Measurements from ENCODE around the gene LMBRD2.
"Not testable (repeated sequence)": the region's sequence is repeated elsewhere in the genome, so short reads cannot be mapped to it uniquely, and the experiment has no call there.

The LMBRD2 gene

DNA sequence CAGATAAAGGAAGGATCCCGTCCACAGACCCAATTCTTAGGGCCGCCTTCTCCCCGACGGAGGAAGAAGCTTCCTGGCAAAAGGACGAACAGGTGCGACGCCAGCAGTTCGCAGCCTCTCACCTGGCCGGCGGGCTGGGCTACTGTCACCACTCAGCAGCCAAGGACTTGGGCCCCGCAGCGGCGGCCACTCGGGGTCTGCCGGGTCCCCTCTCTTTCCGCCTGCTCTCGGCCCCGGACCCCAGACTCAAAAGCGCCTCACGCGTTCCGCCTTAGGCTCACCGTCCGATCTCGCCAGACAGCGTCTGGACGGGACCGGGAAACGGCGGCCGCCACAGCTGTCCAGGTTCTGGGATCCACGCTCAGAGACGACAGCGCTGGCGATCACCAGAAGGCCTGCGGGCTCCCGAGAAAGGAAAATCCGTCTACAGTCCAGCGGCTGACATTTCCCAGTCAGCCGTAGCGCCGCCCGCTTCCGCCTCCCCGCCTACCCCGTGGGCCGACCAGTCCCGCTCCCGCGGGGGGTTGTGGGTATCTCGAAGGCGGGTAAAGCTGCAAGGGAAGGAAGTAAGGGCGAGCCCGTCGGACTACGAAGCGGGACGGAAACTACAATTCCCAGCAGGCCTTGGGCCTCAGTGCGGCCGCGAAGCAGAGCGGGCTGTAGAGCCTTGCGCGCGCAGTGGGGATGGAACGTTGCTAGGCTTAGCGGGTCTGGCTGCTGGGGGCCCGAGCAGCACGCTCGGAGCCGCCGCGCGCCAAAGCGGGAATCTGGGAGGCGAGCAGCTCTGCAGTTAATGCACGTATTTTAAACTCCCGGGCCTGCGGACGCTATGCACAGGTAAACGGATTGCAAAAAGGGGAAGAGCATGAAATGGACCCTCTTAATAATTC lies at the start of gene LMBRD2, which contains the start of gene SKP2:
LMBRD2 (minus strand) TSS at position 454 of the 890 bp plus-strand sequence. CDS start 8,538 bp downstream, outside the sequence.
SKP2 (plus strand) TSS at position 678 of the 890 bp plus-strand sequence; CDS start at position 830, 152 bp downstream.
- DNase-seq = peak; percentile 95

DNA sequence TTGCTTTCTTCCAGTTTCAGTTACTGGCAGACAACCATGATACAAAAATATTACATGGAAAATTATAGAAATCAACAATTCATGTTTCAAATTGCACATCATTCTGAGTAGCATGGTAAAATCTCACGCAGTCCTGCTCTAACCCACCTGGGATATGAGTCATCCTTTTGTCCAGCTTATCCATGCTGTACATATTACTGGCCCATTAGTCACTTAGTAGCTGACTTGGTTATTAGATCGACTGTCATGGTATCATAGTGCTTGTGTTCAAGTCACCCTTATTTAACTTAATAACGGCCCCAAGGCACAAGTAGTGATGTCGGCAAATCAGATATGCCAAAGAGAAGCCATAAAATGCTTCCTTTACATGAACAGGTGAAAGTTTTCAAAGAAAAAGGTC lies 48.8 kb upstream of the LMBRD2 start:
- no peak for DNase-seq

DNA sequence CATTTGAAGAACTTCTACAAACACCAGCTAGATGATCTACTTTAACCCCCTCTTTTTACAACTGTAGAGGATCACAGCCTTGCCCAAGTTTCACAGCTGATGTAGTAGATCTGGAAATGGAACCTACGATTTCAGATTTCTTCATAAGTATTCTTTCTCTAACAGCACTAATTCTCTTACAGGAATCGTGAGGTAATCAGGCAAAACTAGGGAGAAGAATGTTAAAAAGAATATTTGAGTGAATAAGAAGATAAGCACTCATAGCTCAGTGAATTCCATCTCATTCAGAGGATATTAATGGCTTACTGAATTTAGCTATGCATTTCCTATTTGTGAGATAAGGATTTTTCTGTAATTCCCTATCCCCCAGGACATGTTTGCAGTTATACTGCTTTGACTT lies 47.9 kb upstream of the LMBRD2 start:
- DNase-seq = no peak

DNA sequence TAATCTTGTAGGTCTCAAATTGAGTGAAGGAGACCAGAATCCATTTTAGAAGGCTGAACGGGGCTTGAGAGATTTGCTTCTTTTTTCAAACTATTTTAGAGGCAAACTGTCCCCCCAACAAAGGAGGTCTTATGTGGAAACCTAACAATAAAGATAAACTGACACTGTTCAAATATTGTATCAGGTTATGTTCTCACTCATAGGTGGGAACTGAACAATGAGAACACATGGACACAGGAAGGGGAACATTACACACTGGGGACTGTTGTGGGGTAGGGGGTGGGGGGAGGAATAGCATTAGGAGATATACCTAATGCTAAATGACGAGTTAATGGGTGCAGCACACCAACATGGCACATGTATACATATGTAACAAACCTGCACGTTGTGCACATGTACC lies 47.1 kb upstream of the LMBRD2 start:
- not testable (repeated sequence) for DNase-seq

DNA sequence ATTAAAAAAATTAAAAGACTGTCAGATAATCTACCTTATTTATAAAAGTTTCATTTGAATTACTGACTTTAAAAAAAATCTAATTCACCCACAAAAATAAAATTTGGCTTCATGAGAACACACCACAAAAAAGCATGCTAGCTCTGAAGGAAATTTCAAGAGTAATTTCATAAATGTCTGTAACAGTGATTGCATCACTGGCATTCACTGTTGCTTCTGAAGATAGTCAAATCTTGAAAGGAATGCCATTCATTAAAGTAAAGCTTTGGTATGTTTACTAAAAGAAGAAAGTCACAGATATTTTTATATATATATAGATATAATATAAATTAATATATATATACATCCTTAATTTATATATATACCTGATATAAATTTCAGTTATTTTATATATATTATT lies 46.6 kb upstream of the LMBRD2 start:
- no peak for DNase-seq

DNA sequence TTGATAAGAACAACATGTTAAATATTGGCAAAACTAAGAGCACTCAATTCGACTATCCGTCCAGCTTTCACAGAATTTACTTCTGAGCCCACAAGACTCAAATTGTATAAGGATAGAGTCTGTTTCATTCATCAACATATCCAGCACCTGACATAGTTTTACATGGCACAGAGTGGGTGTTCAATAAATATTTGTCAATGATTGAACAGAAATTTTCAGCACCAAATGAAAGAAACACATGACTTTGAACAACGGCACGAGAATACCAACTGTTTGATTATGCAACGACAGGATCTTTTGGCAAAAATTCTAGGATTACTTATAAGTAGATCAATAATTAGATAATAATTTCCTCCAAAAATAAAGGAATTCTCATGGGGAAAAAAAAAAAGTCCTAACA lies 42.1 kb upstream of the LMBRD2 start:
- DNase-seq = no peak

DNA sequence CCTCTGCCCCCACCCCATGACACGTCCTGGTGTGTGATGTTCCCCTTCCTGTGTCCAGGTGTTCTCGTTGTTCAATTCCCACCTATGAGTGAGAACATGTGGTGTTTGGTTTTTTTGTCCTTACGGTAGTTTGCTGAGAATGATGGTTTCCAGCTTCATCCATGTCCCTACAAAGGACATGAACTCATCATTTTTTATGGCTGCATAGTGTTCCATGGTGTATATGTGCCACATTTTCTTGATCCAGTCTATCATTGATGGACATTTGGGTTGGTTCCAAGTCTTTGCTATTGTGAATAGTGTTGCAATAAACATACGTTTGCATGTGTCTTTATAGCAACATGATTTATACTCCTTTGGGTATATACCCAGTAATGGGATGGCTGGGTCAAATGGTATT lies 32.7 kb upstream of the LMBRD2 start:
- DNase-seq = not testable (repeated sequence)

DNA sequence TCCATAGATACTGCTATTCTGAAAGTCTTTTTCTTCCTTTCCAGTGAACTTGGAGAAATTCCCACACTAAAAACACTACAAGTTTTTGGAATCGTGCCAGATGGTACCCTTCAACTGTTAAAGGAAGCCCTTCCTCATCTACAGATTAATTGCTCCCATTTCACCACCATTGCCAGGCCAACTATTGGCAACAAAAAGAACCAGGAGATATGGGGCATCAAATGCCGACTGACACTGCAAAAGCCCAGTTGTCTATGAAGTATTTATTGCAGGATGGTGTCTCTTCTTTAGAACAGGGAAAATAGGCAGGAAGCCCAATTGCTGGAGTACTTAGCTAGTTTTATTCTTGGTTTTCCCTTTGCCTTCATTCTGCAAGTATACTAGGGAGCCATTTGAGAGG lies 30.1 kb upstream of the LMBRD2 start:
- no peak for DNase-seq

DNA sequence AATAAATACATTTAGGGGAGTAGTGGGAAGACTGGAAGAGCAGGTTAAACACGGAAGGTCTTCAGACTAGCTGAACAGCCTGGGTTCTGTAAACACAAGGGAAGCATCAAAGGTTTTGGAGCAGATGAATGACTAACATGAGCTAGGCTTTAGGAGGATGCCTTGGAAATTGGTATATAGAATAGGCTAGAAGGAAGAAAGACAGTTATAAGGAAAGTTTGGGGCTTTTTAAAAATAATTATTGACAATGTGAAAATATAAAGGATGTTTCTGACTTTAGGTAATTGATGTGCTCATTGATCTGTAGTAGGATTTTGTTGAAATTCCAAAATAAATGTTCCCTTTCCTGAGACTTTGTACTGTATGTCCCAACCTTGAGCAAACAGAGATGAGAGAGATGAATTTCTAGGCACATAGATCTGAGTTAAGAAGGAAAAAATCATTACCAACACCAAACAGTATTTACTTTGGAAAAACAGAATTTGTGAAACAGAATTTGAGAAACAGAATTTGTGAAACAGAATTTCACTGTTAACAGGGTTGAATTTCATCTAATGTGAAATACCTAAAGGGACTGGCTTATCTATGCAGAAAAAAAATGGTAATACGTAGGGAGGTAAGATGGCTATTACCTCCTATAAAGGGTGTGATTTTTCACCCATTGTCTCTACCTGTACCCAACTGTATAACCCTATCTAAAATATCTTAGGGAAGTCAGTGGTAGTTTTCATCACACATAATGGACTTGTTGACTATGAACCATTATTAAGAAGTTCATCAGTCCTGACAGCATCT lies 29.1 kb upstream of the LMBRD2 start:
- no peak for DNase-seq

DNA sequence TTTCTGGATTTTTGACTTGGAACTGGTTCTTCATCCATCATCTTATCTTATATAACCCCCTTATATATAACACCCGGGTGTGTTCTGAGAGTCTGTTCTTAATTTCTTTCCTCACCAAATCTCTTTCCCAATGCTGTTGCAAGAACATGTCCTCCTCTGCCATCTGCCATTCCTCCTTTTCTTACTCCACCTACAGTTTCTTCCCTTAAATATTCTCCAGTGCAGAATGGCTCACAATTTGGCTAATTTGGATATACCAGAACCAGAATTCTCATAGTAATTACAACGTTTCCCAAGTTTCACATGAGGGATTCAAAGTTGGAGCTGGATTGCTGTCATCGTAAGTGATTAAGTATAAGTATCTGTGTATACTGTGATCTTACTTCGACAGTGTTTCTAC lies 28.3 kb upstream of the LMBRD2 start:
- DNase-seq = no peak

DNA sequence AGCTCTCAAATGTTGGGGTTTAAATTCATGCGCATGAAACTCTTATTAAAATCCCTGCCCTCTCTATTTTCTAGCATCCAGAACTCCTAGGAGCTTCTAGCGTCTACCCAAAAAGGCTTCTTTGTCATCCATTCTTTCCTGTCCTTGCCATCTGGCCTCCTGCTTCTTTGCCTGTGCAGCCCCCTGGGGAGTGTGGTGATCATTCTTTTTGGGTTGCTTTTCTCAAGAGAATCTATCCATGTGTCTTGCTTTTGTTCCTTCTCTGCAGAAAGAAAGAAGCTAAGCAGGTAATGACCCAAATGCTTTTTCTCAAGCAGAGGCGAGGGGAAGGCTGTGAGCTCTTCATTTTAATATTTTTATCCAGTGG lies 26.8 kb upstream of the LMBRD2 start:
- DNase-seq = no peak

DNA sequence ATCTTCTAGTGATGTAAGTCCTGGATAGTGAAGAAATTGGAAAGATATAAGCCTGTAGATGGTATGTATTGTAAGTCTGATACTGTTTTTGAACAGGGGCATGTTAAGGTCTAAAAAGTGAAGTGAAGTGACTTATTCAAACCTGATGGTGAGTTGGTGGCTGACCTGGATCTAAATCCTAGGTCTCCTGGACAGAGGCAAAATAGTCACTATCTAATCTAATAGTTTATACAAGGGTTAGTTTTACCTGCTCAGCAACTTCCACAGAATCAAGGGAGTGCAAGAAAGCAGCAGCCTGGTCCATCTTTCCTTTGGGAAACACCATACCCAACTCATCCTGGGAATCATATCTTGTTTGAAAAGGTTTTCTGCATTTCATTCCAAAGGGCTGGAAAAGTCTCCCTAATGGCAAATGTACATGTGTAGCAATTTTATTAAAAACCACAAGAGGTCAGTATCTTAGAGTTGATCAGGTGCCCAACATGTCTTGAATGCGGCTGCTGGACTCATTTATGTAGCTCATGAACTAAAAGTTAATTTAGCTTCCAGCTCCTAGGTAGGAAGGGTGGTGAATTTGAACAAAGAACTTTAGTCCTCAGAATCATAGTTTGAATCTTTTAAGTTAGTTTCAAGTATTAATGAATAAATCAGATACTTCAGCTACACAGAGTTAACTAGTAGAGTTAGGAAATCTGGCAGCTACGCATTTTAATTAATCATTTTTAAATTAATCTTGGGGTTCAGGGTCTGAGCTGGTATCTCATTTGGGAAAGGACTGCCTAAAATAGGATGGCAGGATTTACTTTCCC lies 26.2 kb upstream of the LMBRD2 start:
- no peak for DNase-seq

DNA sequence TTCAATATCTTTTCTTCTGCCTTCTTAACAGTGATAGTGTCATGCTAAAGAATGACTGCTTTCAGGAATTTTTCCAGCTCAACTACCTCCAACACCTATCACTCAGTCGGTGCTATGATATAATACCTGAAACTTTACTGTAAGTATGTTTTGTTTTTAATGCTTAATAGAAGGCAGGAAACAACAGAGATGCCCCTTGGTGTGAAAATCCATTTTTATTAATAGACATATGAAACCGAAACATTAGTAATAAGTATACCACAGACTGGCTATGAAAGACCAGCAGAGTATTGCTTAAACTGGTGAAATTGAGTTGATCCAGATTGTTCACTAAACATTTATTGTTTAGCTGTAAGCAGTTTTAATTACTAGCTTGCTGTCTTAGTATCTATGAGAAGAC lies 25.5 kb upstream of the LMBRD2 start:
- no peak for DNase-seq

DNA sequence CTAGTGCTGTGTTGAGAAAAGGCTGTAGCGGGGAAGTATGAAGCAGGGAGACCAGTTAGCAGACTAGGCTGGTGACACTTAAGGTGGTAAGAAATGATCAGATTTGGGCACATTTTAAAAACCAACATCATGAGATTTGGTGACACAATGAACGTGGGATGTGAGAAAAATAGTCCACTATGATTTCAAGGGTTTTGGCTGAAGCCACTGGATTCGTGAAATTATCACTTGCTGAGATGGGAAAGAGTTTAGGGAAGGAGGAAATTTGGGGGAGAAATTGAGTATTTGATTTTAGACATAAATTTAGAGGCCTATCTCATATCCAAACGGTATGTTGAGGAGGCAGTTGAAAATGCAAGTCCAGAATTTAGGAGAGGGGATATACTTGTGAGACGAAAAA lies 23.4 kb upstream of the LMBRD2 start:
- DNase-seq = no peak

DNA sequence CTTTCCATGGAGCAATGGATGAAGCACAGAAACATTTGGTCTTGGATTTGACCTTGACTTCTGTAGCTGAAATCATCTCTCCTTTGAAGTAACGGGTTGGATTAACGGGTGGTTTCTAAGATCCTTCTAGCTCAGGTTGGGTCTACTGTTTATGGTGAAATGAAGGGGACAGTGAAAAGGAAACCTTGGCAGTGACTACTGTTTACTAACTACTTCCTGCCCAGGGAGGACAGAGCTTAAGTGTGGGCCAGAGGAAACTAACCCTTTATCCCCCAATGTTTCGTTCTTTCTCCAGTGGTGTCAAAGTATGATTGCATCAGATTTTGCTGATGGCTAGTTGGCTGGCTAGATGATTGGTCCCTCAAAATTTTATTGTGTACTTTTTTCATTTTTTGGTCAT lies 22.4 kb upstream of the LMBRD2 start:
- no peak for DNase-seq

DNA sequence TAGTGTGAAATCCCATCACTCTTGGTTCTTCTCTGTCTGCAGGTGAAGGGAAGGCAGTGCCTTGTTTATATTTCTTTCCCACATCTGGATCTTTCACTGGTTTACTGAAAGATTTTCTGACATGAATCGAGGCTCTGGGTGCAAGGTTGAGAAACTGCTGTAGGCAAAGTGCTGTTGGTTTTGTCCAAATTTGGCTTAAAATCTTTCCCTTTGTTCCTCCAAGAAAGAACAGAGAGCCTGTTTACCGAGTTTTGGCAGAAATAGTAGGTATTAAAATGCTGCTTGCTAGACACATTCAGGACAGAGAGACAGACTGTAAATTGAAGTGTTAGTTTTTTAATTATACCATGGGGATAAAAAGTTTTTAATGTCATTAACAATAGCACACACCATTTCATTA lies 21.7 kb upstream of the LMBRD2 start:
- DNase-seq = no peak

DNA sequence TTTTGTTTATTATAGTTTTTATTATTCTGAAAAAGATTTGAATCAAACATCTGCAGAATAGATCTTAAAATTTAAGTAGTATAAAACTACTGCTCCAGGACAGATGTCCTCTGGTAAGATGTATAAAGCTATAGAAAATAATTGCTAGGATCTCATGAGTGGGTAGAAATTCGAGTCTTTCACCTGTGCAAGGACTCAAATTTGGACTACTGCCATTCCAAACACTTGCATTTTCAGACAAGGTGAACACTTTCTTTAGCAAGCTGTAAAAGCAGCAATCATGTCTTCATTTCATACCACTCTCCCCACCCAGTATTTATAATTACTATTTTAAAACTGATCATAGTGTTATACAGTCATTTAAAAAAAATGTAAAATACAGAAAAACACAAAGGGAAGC lies 20.9 kb upstream of the LMBRD2 start:
- DNase-seq = no peak

DNA sequence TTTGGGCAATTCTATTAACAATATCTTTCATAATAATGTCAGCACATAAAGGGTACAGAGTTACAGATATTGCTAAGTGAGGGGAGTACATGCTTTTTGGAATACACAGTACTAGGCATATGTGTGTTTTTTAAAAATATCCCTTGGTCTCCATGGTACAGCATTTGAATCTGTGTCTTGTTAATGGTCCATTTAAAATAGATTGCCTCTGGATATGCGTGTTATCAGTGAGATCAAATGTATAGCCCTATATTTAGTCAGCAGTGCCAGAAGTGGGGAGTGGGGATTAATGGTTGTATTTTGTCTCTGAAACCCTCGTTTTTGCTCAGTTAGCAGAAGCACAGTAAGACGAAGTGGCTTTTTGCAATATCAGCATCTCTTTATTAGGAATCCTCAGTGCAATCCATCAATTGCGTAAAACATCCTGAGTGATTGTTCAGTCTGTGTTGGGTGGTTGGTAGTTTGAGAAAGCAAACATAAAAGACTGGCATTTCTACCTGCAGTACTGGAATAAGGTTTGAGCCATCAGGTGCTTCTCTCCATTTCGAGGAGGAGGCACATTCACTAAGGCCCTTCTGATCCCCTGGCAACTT lies 19.2 kb upstream of the LMBRD2 start:
- DNase-seq = no peak

DNA sequence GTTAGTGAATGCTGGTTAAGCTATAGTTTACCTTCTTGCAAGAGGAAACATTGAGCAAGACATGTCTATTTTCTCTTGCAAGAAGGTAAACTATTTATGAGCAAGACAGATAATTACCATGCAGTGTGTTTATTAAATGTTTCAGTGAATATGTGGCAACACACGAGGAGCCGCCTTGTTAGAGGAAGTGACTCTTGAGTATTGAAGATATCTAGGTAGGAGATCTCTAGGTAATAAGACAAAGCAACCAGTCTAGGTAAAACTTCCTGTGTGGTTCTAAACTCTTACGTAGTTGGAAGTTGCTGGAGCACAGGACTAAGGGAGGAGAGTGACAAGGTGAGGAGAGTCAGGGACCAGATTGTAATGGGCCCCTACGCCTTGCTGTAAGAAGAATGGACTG lies 17.1 kb upstream of the LMBRD2 start:
- DNase-seq = no peak

DNA sequence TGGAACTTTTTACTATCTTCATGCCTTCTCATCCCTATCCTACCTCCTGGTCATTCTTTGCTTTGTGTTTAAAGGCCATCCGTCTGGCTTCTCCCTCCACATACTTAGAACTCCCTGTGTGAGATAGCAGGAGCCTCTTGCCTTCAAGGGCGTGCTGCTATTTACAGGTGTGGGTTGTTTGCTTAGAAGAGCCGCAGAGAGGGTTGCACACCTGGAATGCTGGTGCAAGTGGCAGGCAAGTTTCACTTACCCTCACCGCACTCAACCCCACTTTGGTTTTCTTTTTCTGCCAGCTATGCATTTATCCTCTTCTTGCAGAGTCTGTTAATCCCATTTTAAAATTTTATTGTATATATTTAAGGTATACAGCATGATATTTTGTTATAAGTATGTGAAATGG lies 12.8 kb upstream of the LMBRD2 start:
- no peak for DNase-seq

DNA sequence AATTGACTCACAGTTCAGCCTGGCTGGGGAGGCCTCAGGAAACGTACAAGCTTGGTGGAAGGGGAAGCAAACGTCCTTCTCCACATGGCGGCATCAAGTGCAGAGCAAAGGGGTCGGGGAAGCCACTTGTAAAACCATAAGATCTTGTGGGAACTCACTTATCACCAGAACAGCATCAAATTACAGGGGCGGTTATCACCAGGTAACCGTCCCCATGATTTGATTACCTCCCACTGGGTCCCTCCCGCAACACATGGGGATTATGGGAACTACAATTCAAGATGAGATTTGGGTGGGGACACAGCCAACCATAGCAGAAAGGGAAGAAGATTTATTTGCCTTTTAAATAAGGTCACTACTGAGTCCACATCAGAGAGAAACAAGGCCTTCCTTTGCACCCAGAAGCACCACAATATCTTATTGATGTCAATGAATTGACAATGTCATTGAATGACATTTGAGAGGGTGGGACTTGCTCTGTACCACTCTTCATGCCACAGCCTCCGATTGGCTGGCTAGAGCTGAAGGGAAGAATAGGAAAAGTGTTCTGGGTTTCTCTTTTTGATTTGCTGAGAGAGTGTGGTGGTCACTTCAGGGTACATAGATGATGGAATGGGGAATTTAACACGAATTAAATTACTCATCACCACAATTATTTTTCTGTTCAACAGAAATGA lies 11.3 kb upstream of the LMBRD2 start:
- no peak for DNase-seq

DNA sequence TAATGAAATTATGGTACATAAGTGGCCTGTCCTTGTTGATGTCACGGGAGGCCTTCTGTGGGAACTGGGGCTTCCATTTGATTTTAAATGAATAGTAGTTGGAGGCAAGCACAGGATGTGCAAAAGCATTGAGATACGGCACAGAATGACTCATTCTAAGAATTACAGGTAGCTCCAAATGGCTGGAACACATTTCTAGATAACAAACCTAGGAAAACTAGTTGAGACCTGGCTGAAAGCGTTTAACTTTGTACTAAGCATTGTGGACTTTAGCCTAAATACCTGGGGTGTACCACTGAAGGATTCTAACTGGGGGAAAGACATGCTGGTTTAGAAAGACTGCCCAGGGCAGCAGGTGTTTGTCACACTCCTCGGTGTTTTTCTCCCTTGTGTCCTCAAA lies 9.7 kb upstream of the LMBRD2 start:
- no peak for DNase-seq

Data from activated CD4-positive, alpha-beta T cell treated with anti-CD3 and anti-CD28 coated beads, Interleukin-2, amount 50 U/mL, for 1 hour (primary cell).